HL-60 (cell line): ENCODE results near the gene KPNA1.
"Not testable (repeated sequence)": the region's sequence is repeated elsewhere in the genome, so short reads cannot be mapped to it uniquely, and the experiment has no call there.

Source experiments
- DNase-seq, 2 experiments: peaks; one replicate each; pipeline ENCODE4 v3.0.0-alpha.2; 2010 to 2020; ENCODE audit warnings: low read depth in 1 of 2, low spot score in 1 of 2
- H3K27ac ChIP-seq: fragments of 250-450 bp; sonication (Bioruptor Pico); replicated peaks from 2 replicates; pipeline ENCODE4 v1.5.1; 2020; ENCODE audit warnings: mild to moderate bottlenecking, moderate library complexity
- H3K27me3 ChIP-seq: fragments of 250-450 bp; sonication (Bioruptor Pico); 2 replicates; pipeline ENCODE4 v1.5.1; 2021; ENCODE audit warnings: mild to moderate bottlenecking, moderate library complexity; ENCODE audit not compliant: insufficient read depth, poor library complexity, severe bottlenecking
- H3K4me3 ChIP-seq: replicated peaks from 2 replicates; pipeline ENCODE4 v1.5.1; 2011; ENCODE audit warnings: mild to moderate bottlenecking, control low read depth, low read length; ENCODE audit not compliant: insufficient read depth
- CTCF ChIP-seq: IDR thresholded peaks from one replicate; pipeline ENCODE4 v1.5.1; 2011; ENCODE audit warnings: low read length, control low read depth, inconsistent platforms; ENCODE audit not compliant: insufficient read depth
- GABPA ChIP-seq: IDR thresholded peaks from 2 replicates; pipeline ENCODE4 v1.6.1; 2012; ENCODE audit warnings: low read depth
- POLR2AphosphoS5 ChIP-seq: IDR thresholded peaks from 2 replicates; pipeline ENCODE4 v1.6.1; 2012; ENCODE audit warnings: low read depth
- REST ChIP-seq: IDR thresholded peaks from 2 replicates; pipeline ENCODE4 v1.6.1; 2012; ENCODE audit warnings: low read depth; ENCODE audit not compliant: insufficient replicate concordance
- SPI1 ChIP-seq: IDR thresholded peaks from 2 replicates; pipeline ENCODE4 v1.6.1; 2012; ENCODE audit warnings: low read depth, mild to moderate bottlenecking, borderline replicate concordance

KPNA1 gene

GRCh38 chr3:122457706-122458105 lies 57.0 kb downstream of the KPNA1 start:
- H3K4me3 ChIP-seq = no peak overlapping the region
- no peak for DNase-seq
- no peak overlapping the region for H3K27ac ChIP-seq
- H3K27me3 ChIP-seq = no peaks in the 10 kb centered on the region
- TF ChIP-seq REST = no peak

DNA sequence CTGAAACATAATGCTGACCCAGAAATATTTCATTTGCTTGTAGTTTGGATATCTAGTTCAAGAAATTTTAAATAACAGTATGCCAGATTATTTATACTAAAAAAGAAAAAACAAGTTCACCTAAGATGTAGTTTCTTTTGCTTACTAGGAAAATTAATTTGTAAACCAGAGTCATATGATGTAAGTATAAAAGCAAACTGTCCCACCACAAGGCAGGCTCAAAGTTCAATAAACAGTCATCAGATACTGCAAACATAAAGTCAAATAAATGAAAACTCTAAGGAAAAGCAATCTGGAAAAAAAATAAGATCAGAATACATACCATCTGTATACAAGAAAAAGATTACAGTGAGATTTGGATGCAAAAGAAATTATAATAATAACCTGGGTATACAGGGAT lies 58.7 kb downstream of the KPNA1 start:
- no peak for DNase-seq
- H3K27ac ChIP-seq = no peak overlapping the region
- H3K4me3 ChIP-seq = no peak overlapping the region
- no peaks in the 10 kb centered on the region for H3K27me3 ChIP-seq
- TF ChIP-seq POLR2AphosphoS5 (no peak), CTCF (no peak), GABPA (no peak)

DNA sequence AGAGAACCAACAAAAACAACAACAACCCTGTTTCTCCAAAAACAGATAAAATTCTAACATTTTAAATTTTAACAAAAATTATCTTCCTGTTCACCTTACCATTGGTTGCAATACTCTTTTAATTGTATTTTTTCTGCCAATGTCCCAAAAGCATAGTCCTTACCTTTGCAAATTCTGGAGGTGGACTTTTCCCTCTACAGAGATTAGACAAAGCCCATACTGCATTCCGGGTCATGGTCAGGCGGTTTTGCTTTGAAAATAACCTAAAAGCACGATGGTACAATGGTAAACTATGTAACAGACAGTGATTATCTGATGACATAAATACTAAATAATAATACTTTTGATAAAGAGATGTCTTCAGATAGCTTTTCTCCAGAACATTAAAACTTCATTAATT lies 63.4 kb downstream of the KPNA1 start:
- no peak overlapping the region for H3K4me3 ChIP-seq
- H3K27me3 ChIP-seq = no peaks in the 10 kb centered on the region
- H3K27ac ChIP-seq = no peak overlapping the region
- DNase-seq = no peak
- no peak for TF ChIP-seq POLR2AphosphoS5
- TF ChIP-seq CTCF = no peak
- TF ChIP-seq GABPA = no peak
- TF ChIP-seq SPI1 = no peak
- no peak for TF ChIP-seq REST

DNA sequence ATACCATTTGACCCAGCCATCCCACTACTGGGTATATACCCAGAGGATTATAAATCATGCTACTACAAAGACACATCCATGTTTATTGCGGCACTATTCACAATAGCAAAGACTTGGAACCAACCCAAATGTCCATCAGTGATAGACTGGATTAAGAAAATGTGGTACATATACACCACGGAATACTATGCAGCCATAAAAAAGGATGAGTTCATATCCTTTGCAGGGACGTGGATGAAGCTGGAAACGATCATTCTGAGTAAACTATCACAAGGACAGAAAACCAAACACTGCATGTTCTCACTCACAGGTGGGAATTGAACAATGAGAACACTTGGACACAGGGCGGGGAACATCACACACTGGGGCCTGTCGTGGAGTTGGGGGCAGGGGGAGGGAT lies 66.5 kb downstream of the KPNA1 start:
- DNase-seq, H3K4me3 ChIP-seq, H3K27ac ChIP-seq, H3K27me3 ChIP-seq: not testable (repeated sequence)

GRCh38 chr3:122444491-122444887 lies 70.2 kb downstream of the KPNA1 start:
- not testable (repeated sequence) for DNase-seq, H3K27ac ChIP-seq, H3K4me3 ChIP-seq, H3K27me3 ChIP-seq

DNA sequence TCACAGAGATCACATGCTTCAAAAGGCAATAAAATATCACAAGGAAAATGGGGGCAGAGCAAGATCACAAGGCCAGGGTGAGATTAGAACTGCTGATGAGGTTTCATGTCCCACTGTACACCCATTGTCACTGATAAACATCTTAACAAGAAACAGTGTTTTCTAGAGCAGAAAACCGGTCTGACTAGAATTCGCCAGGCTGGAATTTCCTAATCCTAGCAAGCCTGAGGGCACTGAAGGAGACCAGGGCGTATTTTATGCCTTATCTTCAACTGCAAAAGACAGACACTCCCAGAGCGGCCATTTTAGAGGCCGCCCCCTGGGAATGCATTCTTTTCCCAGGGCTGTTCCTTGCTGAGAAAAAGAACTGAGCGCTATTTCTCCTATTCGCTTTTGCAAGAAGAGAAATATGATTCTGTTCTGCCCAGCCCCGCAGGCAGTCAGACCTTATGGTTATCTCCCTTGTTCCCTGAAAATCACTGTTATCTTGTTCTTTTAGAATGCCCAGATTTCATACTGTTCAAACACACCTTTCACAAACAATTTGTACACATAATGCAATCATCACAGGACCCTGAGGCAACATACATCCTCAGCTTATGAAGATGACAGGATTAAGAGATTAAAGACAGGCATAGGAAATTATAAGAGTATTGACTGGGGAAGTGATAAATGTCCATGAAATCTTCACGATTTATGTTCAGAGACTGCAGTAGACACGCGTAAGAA lies 70.8 kb downstream of the KPNA1 start:
- not testable (repeated sequence) for H3K27ac ChIP-seq, H3K4me3 ChIP-seq, DNase-seq, H3K27me3 ChIP-seq
